Prostate gland (tissue), 2 donors: ENCODE data around the gene CIART.

Source experiments
- POLR2AphosphoS5 ChIP-seq: sonication (generic); formaldehyde crosslinking; IDR thresholded peaks from one replicate; pipeline ENCODE4 v1.6.1; 2017; ENCODE audit warnings: antibody characterized with exemption
- TF ChIP-seq, protein P1 (sequence below), 4 experiments: fragments of 200-600 bp in 2 of 4; fragments of 450-650 bp in 2 of 4; sonication (generic) in 2 of 4; IDR thresholded peaks; 1 replicate in 3 of 4; 2 replicates in 1 of 4; pipeline ENCODE4 v1.5.1; 2016 to 2019; ENCODE audit warnings: antibody characterized with exemption in 4 of 4, mild to moderate bottlenecking in 2 of 4, moderate library complexity in 2 of 4

- TF ChIP-seq, protein P1, sequence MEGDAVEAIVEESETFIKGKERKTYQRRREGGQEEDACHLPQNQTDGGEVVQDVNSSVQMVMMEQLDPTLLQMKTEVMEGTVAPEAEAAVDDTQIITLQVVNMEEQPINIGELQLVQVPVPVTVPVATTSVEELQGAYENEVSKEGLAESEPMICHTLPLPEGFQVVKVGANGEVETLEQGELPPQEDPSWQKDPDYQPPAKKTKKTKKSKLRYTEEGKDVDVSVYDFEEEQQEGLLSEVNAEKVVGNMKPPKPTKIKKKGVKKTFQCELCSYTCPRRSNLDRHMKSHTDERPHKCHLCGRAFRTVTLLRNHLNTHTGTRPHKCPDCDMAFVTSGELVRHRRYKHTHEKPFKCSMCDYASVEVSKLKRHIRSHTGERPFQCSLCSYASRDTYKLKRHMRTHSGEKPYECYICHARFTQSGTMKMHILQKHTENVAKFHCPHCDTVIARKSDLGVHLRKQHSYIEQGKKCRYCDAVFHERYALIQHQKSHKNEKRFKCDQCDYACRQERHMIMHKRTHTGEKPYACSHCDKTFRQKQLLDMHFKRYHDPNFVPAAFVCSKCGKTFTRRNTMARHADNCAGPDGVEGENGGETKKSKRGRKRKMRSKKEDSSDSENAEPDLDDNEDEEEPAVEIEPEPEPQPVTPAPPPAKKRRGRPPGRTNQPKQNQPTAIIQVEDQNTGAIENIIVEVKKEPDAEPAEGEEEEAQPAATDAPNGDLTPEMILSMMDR (IDR thresholded peaks at IDR 0.05), result no peak
- TF ChIP-seq POLR2AphosphoS5, result no peak
These were observed 38.3 kb downstream of the CIART start for GRCh38 chr1:150320667-150320978.
